Memory B cell (primary cell): ENCODE measurements around the gene FUBP3.

Experiments used
- ATAC-seq: fragments of 150-1000 bp; cut with Tn5 transposase; 2 replicates; pipeline ENCODE4 v1.10.0; 2021; ENCODE audit warnings: low read depth, mild to moderate bottlenecking, moderate library complexity
- DNase-seq, 2 donors: peaks; one replicate each; pipeline ENCODE4 v3.0.0; 2022; ENCODE audit warnings: low spot score in 2 of 2
- H3K27ac Mint-ChIP-seq: one replicate; pipeline ENCODE4 v1.8.0; 2022; ENCODE audit warnings: mild to moderate bottlenecking, moderate library complexity, mixed read lengths
- H3K27me3 Mint-ChIP-seq: one replicate; pipeline ENCODE4 v1.8.0; 2022; ENCODE audit warnings: mixed read lengths
- H3K36me3 Mint-ChIP-seq: one replicate; pipeline ENCODE4 v1.8.0; 2022; ENCODE audit warnings: mild to moderate bottlenecking, mixed read lengths
- H3K4me1 Mint-ChIP-seq: one replicate; pipeline ENCODE4 v1.8.0; 2022; ENCODE audit warnings: mixed read lengths
- H3K4me3 Mint-ChIP-seq: one replicate; pipeline ENCODE4 v1.8.0; 2022; ENCODE audit warnings: mild to moderate bottlenecking, moderate library complexity, mixed read lengths
- H3K9me3 Mint-ChIP-seq: one replicate; pipeline ENCODE4 v1.8.0; 2022; ENCODE audit warnings: mixed read lengths

Gene FUBP3

GRCh38 chr9:130639124-130639765 is 59.9 kb downstream of the FUBP3 start:
- no peak overlapping the region for H3K27ac Mint-ChIP-seq
- ATAC-seq = no peak
- DNase-seq = no peak

DNA sequence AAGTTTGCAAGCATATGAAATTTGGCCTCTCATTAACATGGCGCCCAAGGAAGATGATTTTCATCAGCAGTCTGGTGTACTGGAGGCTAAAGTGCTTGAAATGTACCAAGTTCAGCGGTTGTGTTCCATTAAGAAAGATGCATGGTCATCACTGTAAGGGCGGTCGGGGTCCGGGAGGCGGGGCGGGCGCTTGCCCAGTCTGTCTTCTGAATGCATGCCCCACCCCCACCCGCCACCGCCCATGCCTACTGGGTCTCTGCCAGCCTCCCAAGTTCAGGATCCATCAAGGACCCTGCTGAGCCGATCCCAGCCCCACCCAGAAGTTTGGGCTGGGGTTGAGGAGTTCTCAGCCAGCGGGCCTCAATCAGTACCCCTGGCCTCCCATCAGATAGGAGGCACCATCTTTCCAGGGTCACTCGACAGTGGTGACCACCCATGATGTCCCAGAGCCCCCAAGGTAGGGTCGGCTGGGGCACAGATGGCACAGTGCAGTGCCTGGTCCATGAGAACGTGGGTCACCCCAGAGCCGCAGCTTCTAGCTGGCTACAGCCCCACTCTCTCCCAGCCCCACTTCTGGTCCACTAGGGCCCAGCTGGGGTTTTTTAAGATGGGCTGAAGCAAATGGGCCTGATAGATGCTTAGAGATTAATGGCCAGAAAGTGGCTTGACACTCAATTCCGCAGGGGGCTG is 60.6 kb downstream of the FUBP3 start:
- H3K36me3 Mint-ChIP-seq = peaks cover 13% of the 10 kb centered on the region
- no peak overlapping the region for H3K27ac Mint-ChIP-seq
- no peak overlapping the region for H3K4me3 Mint-ChIP-seq
- no peaks in the 10 kb centered on the region for H3K9me3 Mint-ChIP-seq
- ATAC-seq (no peak), DNase-seq (no peak)
- H3K27me3 Mint-ChIP-seq = no peaks in the 10 kb centered on the region
- no peaks in the 10 kb centered on the region for H3K4me1 Mint-ChIP-seq

More at GRCh38 chr9:130639124-130639765, 59.9 kb downstream of the FUBP3 start:
- Mint-ChIP-seq H3K4me3 (no peak overlapping the region), H3K27me3 (no peaks in the 10 kb centered on the region), H3K4me1 (no peaks in the 10 kb centered on the region), H3K36me3 (peaks cover 17% of the 10 kb centered on the region), H3K9me3 (no peaks in the 10 kb centered on the region)

- DNase-seq = no peak
- Mint-ChIP-seq H3K36me3 (peaks cover 13% of the 10 kb centered on the region), H3K4me1 (no peaks in the 10 kb centered on the region), H3K27me3 (no peaks in the 10 kb centered on the region), H3K9me3 (peaks cover under 1% of the 10 kb centered on the region), H3K4me3 (no peak overlapping the region), H3K27ac (no peak overlapping the region)
- no peak for ATAC-seq
Measured at GRCh38 chr9:130640681-130641080, 61.3 kb downstream of the FUBP3 start.

- no peak for ATAC-seq
Measured at GRCh38 chr9:130642926-130643325, 63.5 kb downstream of the FUBP3 start.

DNA sequence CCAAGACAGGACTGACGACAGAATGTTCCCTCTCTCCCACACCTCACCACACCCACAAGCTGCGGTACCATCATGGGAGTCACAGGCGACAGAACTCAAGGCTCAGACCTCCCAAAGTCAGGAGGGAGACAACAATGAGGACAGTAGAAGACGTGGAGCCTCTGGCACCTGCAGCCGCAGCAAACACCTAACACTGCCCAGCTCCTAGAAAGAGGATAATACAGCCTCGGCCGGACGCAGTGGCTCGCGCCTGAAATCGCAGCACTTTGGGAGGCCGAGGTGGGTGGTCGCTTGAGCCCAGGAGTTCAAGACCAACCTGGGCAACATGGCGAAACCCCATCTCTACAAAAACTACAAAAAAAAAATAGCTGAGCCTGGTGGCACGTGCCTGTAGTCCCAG is 71.8 kb downstream of the FUBP3 start:
- H3K9me3 Mint-ChIP-seq = peaks cover 2% of the 10 kb centered on the region
- no peaks in the 10 kb centered on the region for H3K4me1 Mint-ChIP-seq
- no peak overlapping the region for H3K4me3 Mint-ChIP-seq
- H3K27me3 Mint-ChIP-seq = peaks cover 11% of the 10 kb centered on the region
- no peak overlapping the region for H3K27ac Mint-ChIP-seq
- DNase-seq (no peak), ATAC-seq (no peak)
- peaks cover 4% of the 10 kb centered on the region for H3K36me3 Mint-ChIP-seq

More at GRCh38 chr9:130642926-130643325, 63.5 kb downstream of the FUBP3 start:
- Mint-ChIP-seq H3K4me3 (no peak overlapping the region), H3K27me3 (peaks cover 2% of the 10 kb centered on the region), H3K9me3 (peaks cover 8% of the 10 kb centered on the region), H3K36me3 (peaks cover 11% of the 10 kb centered on the region), H3K4me1 (no peaks in the 10 kb centered on the region), H3K27ac (no peak overlapping the region)
- DNase-seq = no peak

- Mint-ChIP-seq H3K36me3 (peaks cover 2% of the 10 kb centered on the region), H3K27me3 (peaks cover 13% of the 10 kb centered on the region), H3K4me1 (no peaks in the 10 kb centered on the region), H3K27ac (no peak overlapping the region), H3K9me3 (no peaks in the 10 kb centered on the region), H3K4me3 (no peak overlapping the region)
- ATAC-seq (no peak), DNase-seq (no peak)
Measured at GRCh38 chr9:130651752-130652151, 72.4 kb downstream of the FUBP3 start.

DNA sequence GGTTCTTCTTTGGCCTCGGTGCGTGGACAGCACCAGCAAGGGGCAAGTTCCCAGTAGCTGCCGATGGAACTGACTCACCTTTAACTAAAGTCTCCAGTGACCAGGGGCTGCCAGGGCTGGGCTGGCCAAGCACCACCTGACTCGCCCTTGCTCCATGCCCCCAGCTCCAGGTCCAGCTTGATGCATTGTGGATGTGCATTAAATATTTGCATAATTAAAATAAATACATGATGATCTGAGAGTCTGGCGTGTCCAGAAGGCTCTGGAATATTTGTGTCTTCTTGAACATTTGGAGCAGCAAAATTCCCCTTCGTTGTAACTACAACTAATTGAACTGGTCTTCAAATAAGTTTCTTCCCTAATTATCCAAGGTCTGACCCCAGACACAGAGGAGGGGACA is 75.5 kb downstream of the FUBP3 start:
- no peak for DNase-seq
- ATAC-seq = no peak
- Mint-ChIP-seq H3K9me3 (no peaks in the 10 kb centered on the region), H3K27ac (no peak overlapping the region), H3K4me3 (no peak overlapping the region), H3K27me3 (peaks cover 28% of the 10 kb centered on the region), H3K4me1 (peaks cover 2% of the 10 kb centered on the region), H3K36me3 (no peaks in the 10 kb centered on the region)

GRCh38 chr9:130658893-130659698 is 79.7 kb downstream of the FUBP3 start:
- no peaks in the 10 kb centered on the region for H3K9me3 Mint-ChIP-seq
- ATAC-seq (no peak), DNase-seq (no peak)
- H3K36me3 Mint-ChIP-seq = no peaks in the 10 kb centered on the region
- no peak overlapping the region for H3K4me3 Mint-ChIP-seq
- H3K27me3 Mint-ChIP-seq = peaks cover 31% of the 10 kb centered on the region
- H3K27ac Mint-ChIP-seq = no peak overlapping the region
- H3K4me1 Mint-ChIP-seq = peaks cover 12% of the 10 kb centered on the region

- peaks cover 30% of the 10 kb centered on the region for H3K27me3 Mint-ChIP-seq
- ATAC-seq (no peak), DNase-seq (no peak)
- peaks cover 12% of the 10 kb centered on the region for H3K4me1 Mint-ChIP-seq
- H3K27ac Mint-ChIP-seq = no peak overlapping the region
- H3K36me3 Mint-ChIP-seq = no peaks in the 10 kb centered on the region
- peak overlapping the region; percentile 36 for H3K4me3 Mint-ChIP-seq
- H3K9me3 Mint-ChIP-seq = no peaks in the 10 kb centered on the region
Measured at GRCh38 chr9:130659699-130660248, 80.4 kb downstream of the FUBP3 start.

DNA sequence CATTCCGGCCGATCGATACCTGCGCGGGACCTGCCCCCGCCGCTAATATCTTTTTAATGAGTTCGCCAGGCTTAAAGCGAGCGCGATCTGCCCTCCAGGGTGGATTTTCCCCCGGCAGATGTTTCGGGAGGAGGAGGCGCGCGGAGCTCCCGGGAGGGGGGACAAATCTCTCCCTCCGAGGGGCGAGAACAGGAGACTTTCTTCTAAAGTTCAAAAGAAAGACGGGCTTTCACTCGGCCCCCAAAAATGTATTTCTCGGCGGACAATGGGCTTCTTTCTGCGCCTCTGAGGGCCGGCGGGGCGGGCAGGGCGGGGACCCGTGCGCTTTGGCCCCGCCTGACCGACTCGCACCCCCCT is 80.9 kb downstream of the FUBP3 start:
- H3K4me3 Mint-ChIP-seq = no peak overlapping the region
- H3K27me3 Mint-ChIP-seq = peaks cover 34% of the 10 kb centered on the region
- peaks cover under 1% of the 10 kb centered on the region for H3K36me3 Mint-ChIP-seq
- DNase-seq (no peak), ATAC-seq (no peak)
- peaks cover 13% of the 10 kb centered on the region for H3K4me1 Mint-ChIP-seq
- H3K27ac Mint-ChIP-seq = no peak overlapping the region
- no peaks in the 10 kb centered on the region for H3K9me3 Mint-ChIP-seq

- peaks cover 33% of the 10 kb centered on the region for H3K27me3 Mint-ChIP-seq
- peaks cover 14% of the 10 kb centered on the region for H3K4me1 Mint-ChIP-seq
- no peaks in the 10 kb centered on the region for H3K9me3 Mint-ChIP-seq
- H3K27ac Mint-ChIP-seq = no peak overlapping the region
- DNase-seq (no peak), ATAC-seq (no peak)
- peak overlapping the region; percentile 41 for H3K4me3 Mint-ChIP-seq
- peaks cover 1% of the 10 kb centered on the region for H3K36me3 Mint-ChIP-seq
Measured at GRCh38 chr9:130660683-130661450, 81.5 kb downstream of the FUBP3 start.

GRCh38 chr9:130661451-130662098 is 82.2 kb downstream of the FUBP3 start:
- ATAC-seq (no peak), DNase-seq (peak in 1 of 2 donors; percentile 27)
- H3K27me3 Mint-ChIP-seq = peaks cover 31% of the 10 kb centered on the region
- H3K9me3 Mint-ChIP-seq = no peaks in the 10 kb centered on the region
- H3K4me3 Mint-ChIP-seq = no peak overlapping the region
- H3K36me3 Mint-ChIP-seq = peaks cover 1% of the 10 kb centered on the region
- peaks cover 14% of the 10 kb centered on the region for H3K4me1 Mint-ChIP-seq
- H3K27ac Mint-ChIP-seq = no peak overlapping the region
